Lung microvascular endothelial cell (primary cell): ENCODE data around the gene FAM107A. TPM values are rescaled to one million over a fixed set of nuclear protein-coding genes. Genes with fewer than 3 reads are reported as not detected.
"Not testable (repeated sequence)": the region's sequence is repeated elsewhere in the genome, so short reads cannot be mapped to it uniquely, and the experiment has no call there.

Source experiments
- DNase-seq, 2 donors: peaks; one replicate each; pipeline versions ENCODE4 v3.0.0 to v3.0.0-alpha.2; 2010; ENCODE audit warnings: low read depth in 2 of 2
- total RNA-seq: library from RNA; depleted of rRNA; stranded (reverse); fragments of >200 nt; gene quantifications from 2 replicates; pipeline ENCODE4 v1.2.1, GENCODE V29; 2014

FAM107A gene
- total RNA-seq, 1 donor from 2014 or later: 0.20 TPM

DNA sequence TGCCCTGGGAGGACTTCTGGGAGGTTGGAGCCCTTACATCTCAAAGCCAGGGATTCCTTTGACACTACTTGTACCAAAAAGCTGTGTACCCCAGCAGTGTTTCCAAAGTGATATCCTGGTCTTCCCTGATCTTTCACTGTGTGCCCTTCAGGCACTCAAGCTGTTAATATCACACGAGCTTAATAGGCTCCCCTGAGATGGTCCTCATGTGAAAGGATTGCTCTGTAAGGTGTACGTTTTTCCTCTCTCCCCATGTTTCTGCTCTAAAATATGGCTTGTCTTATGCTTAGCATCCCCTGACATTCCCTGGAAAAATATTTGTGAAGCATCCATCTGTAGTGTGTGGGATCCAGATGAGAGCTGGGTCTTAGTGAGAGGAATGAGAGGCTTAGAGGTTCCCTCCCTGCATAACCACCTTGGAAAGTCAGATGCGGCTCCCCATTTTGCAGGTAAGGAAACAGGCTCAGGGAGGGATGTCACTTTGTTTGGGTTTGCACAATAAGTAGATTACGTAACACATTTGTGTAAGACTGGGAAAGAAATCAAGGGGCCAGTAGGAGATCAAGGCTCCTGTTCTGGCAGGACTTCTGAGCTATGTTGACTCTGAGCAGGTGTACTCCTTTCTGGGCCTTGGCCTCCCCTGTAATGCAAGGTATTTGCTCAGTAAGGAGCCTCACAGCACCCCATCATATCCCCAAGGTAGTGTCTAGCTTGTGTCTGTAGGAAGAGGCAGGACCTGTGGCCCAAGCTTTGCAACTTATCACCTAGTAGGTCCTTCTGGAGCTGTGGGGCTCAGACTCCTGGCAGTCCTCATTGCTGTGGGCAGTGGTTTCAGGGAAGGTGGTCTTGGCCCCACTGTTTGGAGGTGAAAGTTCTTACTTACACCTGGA lies 39.5 kb downstream of the FAM107A start:
- no peak for DNase-seq

DNA sequence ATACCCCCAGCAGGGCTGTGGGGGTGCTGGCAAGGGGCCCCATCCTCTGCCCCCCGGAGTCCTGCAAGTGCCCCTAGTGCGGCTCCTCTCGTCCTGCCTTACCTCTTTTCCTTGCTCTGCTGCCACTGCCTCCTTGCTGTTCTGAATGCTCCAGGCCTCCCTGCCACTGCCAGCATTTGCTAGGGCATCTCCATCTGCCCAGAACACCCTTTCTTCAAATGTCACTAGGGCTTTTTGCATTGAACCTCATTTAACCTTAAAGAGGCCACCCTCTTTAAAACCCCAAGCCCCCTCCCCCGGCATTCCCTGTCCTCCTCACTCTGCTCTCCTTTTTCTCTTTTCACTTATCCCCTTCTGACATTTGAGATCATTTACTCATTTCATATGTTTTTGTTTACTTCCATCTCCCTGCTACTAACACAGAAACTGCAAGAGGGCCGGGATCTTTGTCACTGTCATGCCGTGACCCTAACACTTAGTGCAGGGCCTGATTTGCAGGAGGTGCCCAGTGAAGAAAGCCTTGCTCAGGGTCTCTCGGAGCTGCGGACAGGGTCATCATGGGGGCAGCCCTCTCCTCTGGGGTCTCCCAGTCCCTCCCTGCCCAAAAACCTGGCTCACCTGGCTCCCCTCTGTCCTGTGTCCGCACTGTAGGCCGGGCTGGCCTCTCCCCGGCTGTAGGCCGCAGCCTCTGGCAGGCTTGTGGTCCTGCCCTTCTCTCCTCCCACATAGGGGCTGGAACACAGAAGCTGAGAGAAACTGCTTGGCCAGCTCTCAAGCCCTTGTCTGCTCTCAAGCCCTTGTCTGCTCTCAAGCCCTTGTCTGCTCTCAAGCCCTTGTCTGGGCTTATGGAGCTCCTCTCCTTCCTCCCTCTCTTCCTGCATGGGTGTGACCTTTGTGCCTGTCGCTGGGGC lies 40.4 kb downstream of the FAM107A start, which contains the start of gene ACOX2:
TSS of gene ACOX2 (minus strand) at position 690 of the 911 bp plus-strand sequence. CDS start 2,084 bp downstream, outside the sequence.
- DNase-seq: peak in 1 of 2 donors; percentile 49

DNA sequence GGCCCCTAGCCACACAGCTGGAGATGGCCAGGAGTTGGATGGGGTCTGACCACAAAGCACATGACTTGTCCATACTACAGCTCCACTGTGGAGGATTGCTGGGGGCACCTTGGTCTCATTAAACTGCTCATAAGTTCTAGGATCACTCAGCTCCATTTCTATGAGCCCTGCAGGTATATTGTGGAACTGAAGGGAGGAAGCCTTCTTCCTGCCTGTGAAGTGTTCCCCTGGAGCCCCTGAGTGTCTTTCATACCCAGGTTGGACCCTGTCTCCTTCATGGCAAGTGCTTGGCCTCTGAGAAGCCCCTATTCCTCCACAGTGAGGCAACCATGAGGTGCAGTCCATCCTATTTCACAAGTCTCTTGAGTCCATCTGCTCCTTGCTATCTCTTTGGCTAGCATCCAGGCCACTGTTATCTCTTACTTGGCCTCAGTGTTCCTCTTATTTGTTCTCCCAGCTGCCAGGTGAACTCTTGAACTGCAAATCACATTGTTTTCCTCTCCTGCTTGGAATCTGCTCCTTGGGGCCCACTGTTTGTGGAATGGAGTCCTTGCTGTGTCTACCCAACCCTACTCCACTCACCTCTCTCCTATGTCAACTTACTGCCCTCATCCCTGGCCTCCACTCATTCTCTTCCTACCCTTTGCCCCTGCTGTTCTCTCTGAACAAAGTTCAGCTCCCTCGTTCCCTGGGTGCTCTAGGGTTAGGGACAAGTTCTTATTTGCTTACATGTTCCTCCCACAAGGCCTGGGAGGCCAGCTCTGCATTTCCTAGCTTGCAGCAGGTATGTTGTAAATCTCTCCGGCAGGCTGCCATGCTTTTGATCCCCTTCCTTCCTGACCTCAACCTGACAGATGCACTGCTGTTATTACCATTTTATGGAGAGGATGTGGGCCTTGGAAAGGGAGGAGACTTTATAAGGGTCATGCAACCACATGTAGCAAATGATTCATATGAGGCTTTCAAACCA lies 41.4 kb downstream of the FAM107A start:
- DNase-seq: peak in 1 of 2 donors; percentile 60

DNA sequence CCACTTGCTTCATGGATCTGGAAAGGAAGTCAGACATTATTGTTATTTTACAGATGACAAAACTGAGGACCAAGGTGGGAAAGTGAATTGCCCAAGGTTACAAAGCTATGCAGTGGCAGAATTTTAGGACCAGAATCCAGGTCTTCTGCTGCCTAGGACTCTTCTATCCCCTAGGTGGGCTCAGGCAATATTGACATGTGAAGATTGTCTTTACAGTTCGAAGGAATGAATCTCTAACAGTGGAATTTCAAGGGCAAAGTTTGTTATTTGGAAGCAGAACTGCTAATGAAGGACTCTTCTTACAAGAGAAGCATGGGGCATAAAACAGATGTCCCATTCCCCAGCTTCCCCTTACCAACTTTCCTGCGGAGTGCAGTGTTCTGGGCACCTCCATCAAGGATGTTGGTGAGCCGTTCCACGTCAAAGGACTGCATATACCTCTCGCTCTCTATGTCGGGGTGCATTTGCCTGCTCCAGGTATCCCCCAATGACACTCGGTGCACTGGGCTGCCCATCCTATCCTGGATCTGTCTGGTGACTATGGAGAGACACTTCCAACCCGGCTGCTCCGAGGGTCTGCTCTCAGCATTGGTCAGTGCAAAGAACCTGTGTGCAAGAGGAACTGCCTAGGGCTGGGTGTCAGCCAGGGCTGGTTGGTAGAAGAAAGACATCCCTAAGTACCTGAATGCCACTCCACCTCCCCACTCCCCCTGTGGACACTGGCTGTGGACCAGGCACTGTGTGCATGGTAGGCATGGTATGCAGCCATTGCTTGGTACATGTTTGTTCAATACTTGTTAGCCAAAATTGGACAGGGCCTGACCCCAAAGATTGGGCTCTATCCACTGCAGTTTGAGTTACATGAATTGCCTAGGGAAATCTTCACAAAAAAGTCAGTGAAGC lies 42.3 kb downstream of the FAM107A start:
- DNase-seq: no peak

DNA sequence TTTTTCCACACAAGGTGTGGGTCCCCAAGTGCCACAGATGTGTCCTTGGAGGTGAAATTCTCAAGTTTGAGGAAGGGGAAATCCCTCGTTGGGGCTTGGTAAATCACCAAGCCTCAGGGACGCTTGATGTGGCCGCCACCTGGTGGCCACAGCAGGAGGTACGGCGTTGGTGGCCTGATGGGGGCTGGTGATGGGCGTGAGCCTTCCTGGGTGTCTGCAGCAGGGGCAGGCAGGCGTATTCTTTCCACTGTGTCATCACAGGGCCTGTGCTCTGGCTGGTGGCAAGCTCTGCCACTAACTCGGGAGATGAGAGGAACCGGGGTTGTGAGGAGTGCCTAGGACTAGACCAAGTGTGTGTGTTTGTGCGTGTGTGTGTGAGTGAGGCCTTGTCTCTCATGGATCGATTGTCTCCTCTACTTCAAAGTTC lies 44.4 kb downstream of the FAM107A start:
- DNase-seq: peak; percentile 68 to 73

DNA sequence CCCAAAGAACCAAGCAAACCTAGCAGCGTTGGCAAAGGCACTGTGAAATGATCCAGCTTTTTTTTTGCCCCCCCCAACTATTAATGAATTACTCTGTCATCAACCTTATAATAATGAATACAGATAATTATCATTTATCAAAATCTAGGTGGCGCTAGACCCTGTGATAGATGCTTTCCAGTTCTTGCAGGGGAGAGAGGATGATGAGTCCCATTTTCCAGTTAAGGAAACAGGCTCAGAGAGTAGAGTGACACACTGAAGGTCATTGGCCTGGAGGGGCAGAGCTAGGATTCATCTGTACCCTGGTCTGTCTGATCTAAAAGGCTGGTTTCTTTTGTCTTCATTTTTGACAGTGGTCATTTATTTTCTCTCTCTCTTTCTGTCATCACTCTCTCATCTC lies 45.2 kb downstream of the FAM107A start:
- peak; percentile 27 to 67 for DNase-seq

DNA sequence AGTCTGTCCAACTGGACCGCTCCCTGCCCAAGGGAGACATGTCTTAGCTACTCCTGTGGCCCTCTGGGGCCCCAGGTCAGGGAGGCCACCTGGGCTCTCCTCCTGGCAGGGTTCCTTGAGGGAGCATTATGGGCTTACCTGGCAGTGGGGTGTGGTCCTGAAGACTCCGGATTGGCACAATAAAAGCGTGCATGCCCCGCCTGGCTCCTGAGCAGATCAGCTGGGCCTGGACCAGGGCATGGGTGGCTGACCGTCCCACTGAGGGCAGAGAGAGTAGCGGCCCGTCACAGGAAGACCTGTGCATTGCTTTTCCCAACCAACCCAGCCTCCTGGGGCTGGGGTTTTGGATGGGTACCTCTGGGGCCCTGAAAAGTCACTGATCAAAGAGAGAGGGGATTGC lies 45.6 kb downstream of the FAM107A start:
- DNase-seq: no peak

DNA sequence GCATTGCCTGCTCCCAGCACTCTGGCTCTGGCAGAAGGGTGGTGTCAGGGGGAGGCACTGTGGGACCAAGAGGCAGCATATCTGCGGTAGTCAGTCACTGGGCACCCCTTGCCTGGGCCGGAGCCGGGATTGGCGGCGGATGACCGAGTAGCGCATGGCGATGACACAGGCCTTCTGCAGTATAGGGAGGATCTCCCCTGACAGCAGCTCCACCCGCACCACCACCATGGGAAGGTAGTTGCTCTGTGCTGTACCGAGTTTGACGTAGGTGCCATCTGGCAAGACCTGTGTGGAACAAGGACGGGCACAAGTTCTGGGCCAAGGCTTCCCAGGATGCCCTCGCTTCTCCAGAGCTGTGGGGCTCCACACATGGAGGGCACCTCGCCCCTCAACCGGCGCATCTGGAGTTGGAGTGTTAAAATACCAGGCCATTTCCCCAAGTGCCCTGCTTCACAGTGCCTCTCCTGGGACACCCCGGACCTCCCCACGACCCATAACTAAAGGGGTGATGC lies 46.8 kb downstream of the FAM107A start:
- no peak for DNase-seq

DNA sequence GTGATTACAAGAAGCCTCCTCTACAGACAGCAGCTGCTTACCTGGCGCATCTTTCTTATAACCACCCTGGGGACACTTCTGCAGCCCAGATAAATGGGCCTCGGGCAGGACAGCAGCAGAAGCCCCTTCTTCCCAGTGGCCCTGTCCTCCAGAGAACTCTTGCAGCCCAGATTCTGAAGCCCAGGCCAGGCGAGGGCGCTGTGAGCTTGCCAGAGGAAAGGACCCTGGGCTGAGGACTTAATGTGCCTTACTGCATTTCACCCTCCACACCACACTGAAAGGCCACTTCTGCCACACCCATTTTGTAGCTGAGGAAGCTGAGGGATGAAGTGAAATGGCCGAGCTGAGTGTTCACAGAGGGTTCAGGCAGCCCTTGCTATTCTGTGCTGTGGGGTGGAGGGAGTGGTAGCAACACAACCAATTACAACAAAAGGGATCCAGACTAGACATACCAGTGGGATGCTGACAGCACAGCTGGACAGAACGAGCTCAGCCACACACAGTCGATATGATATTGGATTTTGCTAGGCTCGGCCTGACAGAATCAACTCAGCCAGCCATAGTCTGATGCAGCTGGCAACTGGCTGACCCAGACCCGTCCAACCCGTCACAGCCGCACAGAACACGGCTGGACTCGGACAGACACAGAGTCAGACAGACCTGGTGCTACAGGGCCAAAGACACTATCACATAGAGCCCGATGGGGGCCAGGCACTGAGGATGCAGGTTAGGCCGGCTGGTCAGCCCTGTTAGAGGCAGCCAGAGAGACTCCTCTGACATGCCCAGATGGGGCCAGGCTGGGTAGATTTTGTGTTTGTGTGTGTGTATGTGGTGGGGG lies 47.5 kb downstream of the FAM107A start:
- peak in 1 of 2 donors; percentile 30 for DNase-seq

DNA sequence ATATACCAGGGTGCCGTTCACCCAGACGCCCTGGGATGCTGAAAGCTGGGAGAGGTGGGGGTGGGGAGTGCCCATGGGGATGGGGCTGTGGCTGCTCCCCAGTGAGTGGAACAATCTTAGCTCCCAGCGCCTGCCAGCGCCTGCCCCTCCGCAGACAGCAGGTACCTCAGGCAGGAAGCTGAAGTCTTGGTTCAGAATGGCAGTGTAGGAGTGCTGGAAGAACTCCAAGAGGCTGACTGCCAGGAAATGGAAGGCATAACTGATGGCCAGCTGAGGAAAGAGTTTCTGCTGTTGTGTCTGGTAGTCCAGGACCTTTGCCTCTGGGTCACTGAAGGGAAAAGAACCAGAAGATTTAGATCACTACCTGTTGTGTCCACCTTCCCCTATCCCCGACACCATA lies 48.6 kb downstream of the FAM107A start:
- DNase-seq: peak; percentile 38 to 73

DNA sequence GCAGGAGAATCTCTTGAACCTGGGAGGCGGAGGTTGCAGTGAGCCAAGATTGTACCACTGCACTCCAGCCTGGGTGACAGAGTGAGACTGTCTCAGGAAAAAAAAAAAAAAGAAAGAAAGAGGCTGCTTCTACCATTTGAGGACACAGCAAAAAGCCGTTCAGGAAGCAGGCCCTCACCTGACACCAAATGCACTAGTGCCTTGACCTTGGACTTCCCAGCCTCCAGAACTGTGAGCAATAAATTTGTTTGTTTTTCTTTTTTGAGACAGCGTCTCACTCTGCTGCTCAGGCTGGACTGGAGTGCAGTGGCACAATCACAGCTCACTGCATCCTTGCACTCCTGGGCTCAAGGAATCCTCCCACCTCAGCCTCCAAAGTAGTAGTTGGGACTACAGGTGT lies 49.8 kb downstream of the FAM107A start:
- not testable (repeated sequence) for DNase-seq

DNA sequence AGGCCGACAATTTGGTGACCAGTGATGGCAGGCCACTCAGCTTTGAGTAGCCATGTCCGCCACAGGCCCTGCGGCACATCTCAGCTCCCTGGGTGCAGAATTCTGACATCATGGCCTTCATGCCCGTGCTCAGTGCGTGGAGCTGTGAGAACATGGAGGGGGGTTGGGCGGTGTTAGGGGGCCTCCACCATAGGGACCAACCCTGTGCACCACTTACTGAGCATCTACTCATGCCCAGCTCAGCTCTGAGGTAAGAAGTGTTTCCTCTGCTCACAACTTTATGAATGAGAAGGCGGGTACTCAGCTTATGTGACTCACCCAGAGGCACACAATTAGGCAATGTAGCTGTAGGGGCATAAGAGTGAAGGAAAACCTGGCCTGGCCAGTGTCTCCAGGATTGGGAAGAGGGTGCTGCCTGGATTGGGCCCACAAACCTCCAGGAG lies 50.7 kb downstream of the FAM107A start:
- peak; percentile 32 to 89 for DNase-seq

DNA sequence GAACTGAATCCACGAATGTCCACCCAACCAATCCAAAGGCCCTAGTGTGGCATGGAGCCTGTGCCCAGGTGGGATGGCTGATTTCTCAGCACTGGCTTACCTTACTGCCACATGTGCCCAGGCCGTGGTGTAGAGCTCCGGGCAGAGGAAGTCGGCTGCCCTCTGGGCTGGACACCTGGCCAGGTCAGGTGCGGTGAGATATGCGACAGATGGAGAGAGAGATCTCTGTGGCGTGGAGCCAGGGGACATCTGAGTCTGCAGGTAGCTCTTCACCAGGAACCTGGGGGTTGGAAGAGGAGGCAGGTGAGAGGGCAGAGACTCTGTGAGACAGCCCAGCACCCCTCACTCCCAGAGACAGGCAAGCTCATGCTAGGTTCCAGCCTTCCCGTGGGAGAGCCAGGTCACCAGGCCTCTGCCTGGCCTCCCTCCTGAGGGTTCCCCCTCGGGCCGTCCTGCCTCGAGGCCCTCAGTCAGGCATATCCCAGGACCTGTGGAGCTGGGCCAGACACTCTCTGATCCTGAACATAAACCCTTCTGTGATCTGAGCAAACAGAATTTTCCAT lies 52.8 kb downstream of the FAM107A start:
- no peak for DNase-seq

DNA sequence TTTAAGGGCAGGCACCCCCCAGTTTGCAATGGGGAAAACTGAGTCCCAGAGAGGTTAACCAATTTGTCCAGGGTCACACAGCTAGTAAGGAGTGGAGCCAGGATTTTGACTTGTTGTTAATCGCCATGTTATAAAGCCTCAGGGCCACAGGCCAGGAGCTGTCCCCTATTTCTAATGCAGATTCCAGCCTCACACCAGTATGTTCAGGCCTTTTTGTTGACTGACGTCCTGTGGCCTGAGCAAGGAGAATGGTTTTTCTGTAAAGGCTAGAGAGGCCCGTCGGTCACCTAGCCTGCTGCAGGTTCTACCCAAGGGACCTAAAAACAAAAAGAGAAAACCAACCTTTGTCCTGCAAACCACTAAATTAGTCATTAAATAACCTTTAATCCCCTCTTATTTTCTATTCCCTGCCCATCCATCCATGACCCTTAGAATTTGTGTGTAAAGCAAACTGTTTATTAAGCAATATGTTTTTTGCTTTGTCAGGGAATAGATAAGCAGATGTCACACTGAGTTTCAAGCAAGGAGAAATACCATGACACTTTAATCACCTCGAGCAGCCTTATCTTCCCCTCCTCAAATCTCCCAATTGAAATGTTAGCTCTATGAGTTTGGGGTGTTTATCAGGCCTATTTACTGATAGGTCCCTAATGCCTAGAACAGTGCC lies 54.3 kb downstream of the FAM107A start:
- DNase-seq: no peak

DNA sequence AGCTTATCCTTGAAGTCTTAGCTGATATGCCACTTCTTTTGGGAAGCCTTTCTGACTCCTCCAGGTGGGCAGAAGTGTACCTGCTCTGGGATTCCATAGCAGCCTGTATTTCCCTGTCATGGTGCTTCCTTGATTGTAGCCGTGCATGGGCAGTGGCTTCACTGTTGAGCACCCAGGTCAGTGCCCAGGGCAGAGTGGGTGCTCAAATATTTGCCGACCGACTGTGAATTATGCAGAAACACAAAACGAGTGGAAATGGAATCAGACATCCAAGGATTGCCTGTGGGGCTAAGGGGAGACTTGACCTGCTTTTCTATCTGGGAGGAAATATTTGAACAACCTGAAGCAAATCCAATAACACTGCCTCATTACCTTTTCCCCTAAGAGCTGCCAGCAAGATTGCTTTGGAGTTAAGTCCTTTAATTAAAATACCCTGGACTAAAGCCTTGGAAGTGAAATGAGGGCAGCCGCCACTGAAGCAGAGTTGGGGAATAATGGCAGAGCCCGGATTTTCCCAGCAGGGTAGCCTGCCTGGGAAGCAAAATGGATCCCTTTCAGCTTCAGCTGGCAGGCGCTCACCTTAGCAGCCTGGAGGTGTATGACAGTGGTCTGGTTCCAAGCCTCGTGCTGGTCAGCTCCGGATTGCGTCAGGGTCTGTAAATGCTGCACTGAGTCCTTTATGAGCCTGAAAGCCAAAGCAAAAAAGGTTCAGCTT lies 55.1 kb downstream of the FAM107A start:
- peak in 1 of 2 donors; percentile 93 for DNase-seq

DNA sequence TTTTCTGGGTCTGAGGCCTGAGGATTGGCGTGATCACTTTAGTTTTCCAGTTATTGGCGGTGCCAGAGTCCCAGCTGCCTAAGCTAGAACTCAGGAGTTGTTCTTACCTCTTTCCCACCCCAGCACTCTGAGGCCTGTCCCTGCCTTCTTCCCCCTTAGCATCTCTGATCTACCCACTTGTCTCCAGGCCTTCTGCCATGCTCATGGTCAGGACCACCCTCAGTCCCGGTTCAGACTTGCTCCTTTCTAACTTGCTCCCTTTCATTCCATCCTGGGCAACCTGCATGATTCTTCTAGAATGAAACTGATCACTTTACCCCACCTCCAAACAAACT lies 55.9 kb downstream of the FAM107A start:
- DNase-seq: no peak
